ENCODE results near the gene ACD.

ACD gene

DNA sequence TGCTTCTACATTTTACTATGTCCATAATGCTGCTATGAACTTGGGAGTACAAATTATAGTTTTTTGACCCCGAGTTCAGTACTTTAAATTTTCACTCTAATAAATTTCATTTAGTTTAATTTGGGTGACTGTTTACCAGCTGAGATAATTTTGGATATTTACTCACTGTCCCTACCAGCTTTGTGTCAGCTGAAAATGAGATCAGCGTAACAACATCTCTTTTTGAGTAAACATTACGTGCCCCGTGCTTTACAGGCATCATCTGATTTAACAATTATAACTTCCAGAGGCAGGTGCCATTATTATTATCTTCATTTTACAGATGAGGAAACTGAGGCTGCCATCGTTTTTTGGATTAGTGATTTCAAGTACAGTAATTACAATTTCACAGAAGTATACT, 44.0 kb upstream of the ACD start:
- TF ChIP-seq, protein P1, sequence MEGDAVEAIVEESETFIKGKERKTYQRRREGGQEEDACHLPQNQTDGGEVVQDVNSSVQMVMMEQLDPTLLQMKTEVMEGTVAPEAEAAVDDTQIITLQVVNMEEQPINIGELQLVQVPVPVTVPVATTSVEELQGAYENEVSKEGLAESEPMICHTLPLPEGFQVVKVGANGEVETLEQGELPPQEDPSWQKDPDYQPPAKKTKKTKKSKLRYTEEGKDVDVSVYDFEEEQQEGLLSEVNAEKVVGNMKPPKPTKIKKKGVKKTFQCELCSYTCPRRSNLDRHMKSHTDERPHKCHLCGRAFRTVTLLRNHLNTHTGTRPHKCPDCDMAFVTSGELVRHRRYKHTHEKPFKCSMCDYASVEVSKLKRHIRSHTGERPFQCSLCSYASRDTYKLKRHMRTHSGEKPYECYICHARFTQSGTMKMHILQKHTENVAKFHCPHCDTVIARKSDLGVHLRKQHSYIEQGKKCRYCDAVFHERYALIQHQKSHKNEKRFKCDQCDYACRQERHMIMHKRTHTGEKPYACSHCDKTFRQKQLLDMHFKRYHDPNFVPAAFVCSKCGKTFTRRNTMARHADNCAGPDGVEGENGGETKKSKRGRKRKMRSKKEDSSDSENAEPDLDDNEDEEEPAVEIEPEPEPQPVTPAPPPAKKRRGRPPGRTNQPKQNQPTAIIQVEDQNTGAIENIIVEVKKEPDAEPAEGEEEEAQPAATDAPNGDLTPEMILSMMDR (IDR thresholded peaks at IDR 0.05), result no peak
- no peaks in the 10 kb centered on the region for H3K9me3 ChIP-seq
- H3K27me3 ChIP-seq, result no peaks in the 10 kb centered on the region
- H3K36me3 ChIP-seq, result no peaks in the 10 kb centered on the region
- no peak overlapping the region for H3K27ac ChIP-seq
- H3K4me3 ChIP-seq (ENCODE audit: low read depth in 1 of 2, low read length in 1 of 2), result no peak overlapping the region
- H3K4me1 ChIP-seq (ENCODE audit: control insufficient read depth in 1 of 2, insufficient read depth in 1 of 2, low read depth in 1 of 2, low read length in 1 of 2), result peaks cover 5 to 8% of the 10 kb centered on the region in 2 experiments

DNA sequence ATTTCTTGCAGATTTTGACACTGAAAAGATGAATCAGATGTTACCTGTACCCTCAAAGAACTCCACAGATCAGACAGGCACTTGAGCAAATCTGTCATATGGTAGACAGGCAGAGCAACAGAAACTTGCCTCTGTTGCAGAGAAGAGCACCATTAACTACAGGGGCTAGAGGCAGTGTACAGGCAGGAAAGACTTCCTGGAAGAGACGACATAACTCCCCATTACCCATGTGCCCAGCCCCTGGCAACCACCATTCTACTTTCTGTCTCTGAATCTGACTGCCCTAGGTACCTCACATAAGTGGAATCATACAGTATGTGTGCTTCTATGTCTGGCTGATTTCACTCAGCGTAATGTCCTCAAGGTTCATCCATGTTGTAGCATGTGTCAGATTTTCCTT, 43.6 kb upstream of the ACD start:
- no peaks in the 10 kb centered on the region for H3K27me3 ChIP-seq
- TF ChIP-seq, protein P1 (IDR thresholded peaks at IDR 0.05), result no peak
- H3K9me3 ChIP-seq, result no peaks in the 10 kb centered on the region
- H3K27ac ChIP-seq, result peak overlapping the region; percentile 51
- H3K4me1 ChIP-seq (ENCODE audit: control insufficient read depth in 1 of 2, insufficient read depth in 1 of 2, low read depth in 1 of 2, low read length in 1 of 2), result peaks cover 10 to 13% of the 10 kb centered on the region in 2 experiments
- no peak overlapping the region for H3K4me3 ChIP-seq (ENCODE audit: low read depth in 1 of 2, low read length in 1 of 2)
- no peaks in the 10 kb centered on the region for H3K36me3 ChIP-seq

DNA sequence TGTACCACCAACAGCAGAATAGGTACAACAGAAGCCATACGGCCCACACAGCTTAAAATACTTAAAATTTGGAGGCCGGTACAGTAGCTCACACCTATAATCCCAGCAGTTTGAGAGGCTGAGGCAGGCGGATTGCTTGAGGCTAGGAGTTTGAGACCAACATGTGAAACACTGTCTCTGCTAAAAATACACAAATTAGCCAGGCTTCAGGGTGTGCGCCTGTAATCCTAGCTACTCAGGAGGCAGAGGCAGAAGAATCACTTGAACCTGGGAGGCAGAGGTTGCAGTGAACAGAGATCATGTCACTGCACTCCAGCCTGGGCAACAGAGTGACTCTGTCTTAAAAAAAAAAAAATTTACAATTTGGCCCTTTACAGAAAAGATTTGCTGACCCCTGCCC, 42.1 kb upstream of the ACD start:
- TF ChIP-seq, protein P1 (IDR thresholded peaks at IDR 0.05), result no peak
- H3K27me3 ChIP-seq, result no peaks in the 10 kb centered on the region

DNA sequence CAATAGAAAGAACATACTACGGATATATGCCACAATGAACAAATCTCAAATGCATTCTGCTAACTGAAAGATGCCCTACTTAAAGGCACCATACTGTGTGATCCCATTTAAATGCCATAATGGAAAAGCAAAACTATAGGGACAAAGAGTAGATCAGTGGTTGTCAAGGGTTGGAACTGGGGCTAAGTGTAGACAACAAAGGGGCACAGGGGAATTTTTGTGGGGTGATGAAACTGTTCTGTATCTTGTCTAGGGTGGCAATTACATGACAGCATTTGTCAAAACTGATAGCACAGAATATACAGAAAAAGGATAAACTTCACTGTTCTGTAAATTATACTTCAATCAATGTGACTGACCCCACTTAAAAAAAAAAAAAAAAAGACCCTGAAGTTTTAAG, 41.4 kb upstream of the ACD start:
- TF ChIP-seq, protein P1 (IDR thresholded peaks at IDR 0.05), result no peak
- Histone ChIP-seq H3K36me3 (no peaks in the 10 kb centered on the region), H3K27me3 (no peaks in the 10 kb centered on the region), H3K4me1 (ENCODE audit: control insufficient read depth in 1 of 2, insufficient read depth in 1 of 2, low read depth in 1 of 2, low read length in 1 of 2) (peaks cover 32 to 35% of the 10 kb centered on the region in 2 experiments), H3K4me3 (ENCODE audit: low read depth in 1 of 2, low read length in 1 of 2) (no peak overlapping the region), H3K27ac (no peak overlapping the region), H3K9me3 (no peaks in the 10 kb centered on the region)

More for the DNA sequence above, 42.1 kb upstream of the ACD start:
- Histone ChIP-seq H3K4me3 (ENCODE audit: low read depth in 1 of 2, low read length in 1 of 2) (no peak overlapping the region), H3K4me1 (ENCODE audit: control insufficient read depth in 1 of 2, insufficient read depth in 1 of 2, low read depth in 1 of 2, low read length in 1 of 2) (peaks cover 25 to 28% of the 10 kb centered on the region in 2 experiments), H3K36me3 (no peaks in the 10 kb centered on the region), H3K27ac (peak overlapping the region; percentile 33), H3K9me3 (no peaks in the 10 kb centered on the region)

DNA sequence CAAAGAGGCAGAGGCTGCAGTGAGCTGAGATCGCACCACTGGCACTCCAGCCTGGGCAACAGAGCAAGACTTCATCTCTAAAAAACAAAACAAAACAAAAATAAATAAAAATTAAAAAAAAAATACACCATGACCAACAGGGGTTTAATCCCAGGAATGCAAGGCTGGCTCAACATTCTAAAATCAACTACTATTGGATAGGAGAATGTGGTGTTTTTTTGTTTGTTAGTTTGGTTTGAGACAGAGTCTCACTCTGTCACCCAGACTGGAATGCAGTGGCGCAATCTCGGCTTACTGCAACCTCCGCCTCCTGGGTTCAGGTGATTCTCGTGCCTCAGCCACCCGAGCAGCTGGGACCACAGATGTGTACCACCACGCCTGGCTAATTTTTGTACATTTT, 39.2 kb upstream of the ACD start:
- Histone ChIP-seq H3K27ac (peak overlapping the region; percentile 92), H3K4me1 (ENCODE audit: control insufficient read depth in 1 of 2, insufficient read depth in 1 of 2, low read depth in 1 of 2, low read length in 1 of 2) (peaks cover 52 to 55% of the 10 kb centered on the region in 2 experiments), H3K36me3 (no peaks in the 10 kb centered on the region), H3K27me3 (no peaks in the 10 kb centered on the region), H3K9me3 (no peaks in the 10 kb centered on the region), H3K4me3 (ENCODE audit: low read depth in 1 of 2, low read length in 1 of 2) (no peak overlapping the region)
- TF ChIP-seq, protein P1 (IDR thresholded peaks at IDR 0.05), result no peak

All from neutrophil (primary cell).